ENCODE results near the gene FER.

The FER gene

GRCh38 chr5:108941746-108942145, 194.0 kb downstream of the FER start:
- TF ChIP-seq GABPA (IDR thresholded peaks at IDR 0.05; ENCODE audit: low read depth) (no peak), POLR2AphosphoS5 (IDR thresholded peaks at IDR 0.05; ENCODE audit: low read depth) (no peak), SPI1 (IDR thresholded peaks at IDR 0.05; ENCODE audit: borderline replicate concordance, low read depth) (no peak)
- TF ChIP-seq, protein P1, sequence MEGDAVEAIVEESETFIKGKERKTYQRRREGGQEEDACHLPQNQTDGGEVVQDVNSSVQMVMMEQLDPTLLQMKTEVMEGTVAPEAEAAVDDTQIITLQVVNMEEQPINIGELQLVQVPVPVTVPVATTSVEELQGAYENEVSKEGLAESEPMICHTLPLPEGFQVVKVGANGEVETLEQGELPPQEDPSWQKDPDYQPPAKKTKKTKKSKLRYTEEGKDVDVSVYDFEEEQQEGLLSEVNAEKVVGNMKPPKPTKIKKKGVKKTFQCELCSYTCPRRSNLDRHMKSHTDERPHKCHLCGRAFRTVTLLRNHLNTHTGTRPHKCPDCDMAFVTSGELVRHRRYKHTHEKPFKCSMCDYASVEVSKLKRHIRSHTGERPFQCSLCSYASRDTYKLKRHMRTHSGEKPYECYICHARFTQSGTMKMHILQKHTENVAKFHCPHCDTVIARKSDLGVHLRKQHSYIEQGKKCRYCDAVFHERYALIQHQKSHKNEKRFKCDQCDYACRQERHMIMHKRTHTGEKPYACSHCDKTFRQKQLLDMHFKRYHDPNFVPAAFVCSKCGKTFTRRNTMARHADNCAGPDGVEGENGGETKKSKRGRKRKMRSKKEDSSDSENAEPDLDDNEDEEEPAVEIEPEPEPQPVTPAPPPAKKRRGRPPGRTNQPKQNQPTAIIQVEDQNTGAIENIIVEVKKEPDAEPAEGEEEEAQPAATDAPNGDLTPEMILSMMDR (IDR thresholded peaks at IDR 0.05; ENCODE audit: insufficient read depth, low read length) = no peak
- TF ChIP-seq, protein P2, sequence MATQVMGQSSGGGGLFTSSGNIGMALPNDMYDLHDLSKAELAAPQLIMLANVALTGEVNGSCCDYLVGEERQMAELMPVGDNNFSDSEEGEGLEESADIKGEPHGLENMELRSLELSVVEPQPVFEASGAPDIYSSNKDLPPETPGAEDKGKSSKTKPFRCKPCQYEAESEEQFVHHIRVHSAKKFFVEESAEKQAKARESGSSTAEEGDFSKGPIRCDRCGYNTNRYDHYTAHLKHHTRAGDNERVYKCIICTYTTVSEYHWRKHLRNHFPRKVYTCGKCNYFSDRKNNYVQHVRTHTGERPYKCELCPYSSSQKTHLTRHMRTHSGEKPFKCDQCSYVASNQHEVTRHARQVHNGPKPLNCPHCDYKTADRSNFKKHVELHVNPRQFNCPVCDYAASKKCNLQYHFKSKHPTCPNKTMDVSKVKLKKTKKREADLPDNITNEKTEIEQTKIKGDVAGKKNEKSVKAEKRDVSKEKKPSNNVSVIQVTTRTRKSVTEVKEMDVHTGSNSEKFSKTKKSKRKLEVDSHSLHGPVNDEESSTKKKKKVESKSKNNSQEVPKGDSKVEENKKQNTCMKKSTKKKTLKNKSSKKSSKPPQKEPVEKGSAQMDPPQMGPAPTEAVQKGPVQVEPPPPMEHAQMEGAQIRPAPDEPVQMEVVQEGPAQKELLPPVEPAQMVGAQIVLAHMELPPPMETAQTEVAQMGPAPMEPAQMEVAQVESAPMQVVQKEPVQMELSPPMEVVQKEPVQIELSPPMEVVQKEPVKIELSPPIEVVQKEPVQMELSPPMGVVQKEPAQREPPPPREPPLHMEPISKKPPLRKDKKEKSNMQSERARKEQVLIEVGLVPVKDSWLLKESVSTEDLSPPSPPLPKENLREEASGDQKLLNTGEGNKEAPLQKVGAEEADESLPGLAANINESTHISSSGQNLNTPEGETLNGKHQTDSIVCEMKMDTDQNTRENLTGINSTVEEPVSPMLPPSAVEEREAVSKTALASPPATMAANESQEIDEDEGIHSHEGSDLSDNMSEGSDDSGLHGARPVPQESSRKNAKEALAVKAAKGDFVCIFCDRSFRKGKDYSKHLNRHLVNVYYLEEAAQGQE (IDR thresholded peaks at IDR 0.05; ENCODE audit: insufficient replicate concordance, low read depth) = no peak
- DNase-seq (ENCODE audit: low read depth in 1 of 2, low spot score in 1 of 2) = no peak
- Histone ChIP-seq H3K4me3 (replicated peaks; ENCODE audit: insufficient read depth, low read length) (no peak overlapping the region), H3K27ac (replicated peaks) (no peak overlapping the region), H3K27me3 (ENCODE audit: insufficient read depth, poor library complexity, severe bottlenecking) (no peaks in the 10 kb centered on the region)

DNA sequence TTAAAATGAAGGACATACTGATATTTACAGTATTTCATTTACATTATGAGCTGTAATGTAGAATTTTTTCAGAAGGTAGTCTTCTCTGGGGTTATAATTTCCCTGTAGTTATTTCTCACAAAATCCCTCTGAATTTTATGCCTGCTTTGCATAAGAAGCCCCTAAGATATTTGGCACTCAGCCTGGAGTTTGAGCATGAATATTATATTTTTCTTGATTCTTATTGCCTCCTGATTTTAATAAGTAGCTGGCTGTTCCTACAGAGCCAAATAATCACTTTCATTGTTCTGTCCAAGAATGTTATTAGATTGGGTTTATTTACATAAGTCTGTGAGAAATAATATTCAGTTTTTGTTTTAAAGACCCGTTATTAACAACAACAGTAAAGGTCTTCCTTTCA, 195.0 kb downstream of the FER start:
- no peak for DNase-seq (ENCODE audit: low read depth in 1 of 2, low spot score in 1 of 2)
- Histone ChIP-seq H3K4me3 (replicated peaks; ENCODE audit: insufficient read depth, low read length) (no peak overlapping the region), H3K27me3 (ENCODE audit: insufficient read depth, poor library complexity, severe bottlenecking) (no peaks in the 10 kb centered on the region), H3K27ac (replicated peaks) (no peak overlapping the region)
- no peak for TF ChIP-seq SPI1 (IDR thresholded peaks at IDR 0.05; ENCODE audit: borderline replicate concordance, low read depth)
- TF ChIP-seq, protein P2 (IDR thresholded peaks at IDR 0.05; ENCODE audit: insufficient replicate concordance, low read depth) = no peak
- TF ChIP-seq GABPA (IDR thresholded peaks at IDR 0.05; ENCODE audit: low read depth) = no peak
- TF ChIP-seq, protein P1 (IDR thresholded peaks at IDR 0.05; ENCODE audit: insufficient read depth, low read length) = no peak
- no peak for TF ChIP-seq POLR2AphosphoS5 (IDR thresholded peaks at IDR 0.05; ENCODE audit: low read depth)

GRCh38 chr5:108945094-108945493, 197.4 kb downstream of the FER start:
- TF ChIP-seq POLR2AphosphoS5 (IDR thresholded peaks at IDR 0.05; ENCODE audit: low read depth) (no peak), SPI1 (IDR thresholded peaks at IDR 0.05; ENCODE audit: borderline replicate concordance, low read depth) (no peak), GABPA (IDR thresholded peaks at IDR 0.05; ENCODE audit: low read depth) (no peak)
- TF ChIP-seq, protein P1 (IDR thresholded peaks at IDR 0.05; ENCODE audit: insufficient read depth, low read length) = no peak
- TF ChIP-seq, protein P2 (IDR thresholded peaks at IDR 0.05; ENCODE audit: insufficient replicate concordance, low read depth) = no peak
- Histone ChIP-seq H3K27me3 (ENCODE audit: insufficient read depth, poor library complexity, severe bottlenecking) (no peaks in the 10 kb centered on the region), H3K4me3 (replicated peaks; ENCODE audit: insufficient read depth, low read length) (no peak overlapping the region), H3K27ac (replicated peaks) (no peak overlapping the region)
- no peak for DNase-seq (ENCODE audit: low read depth in 1 of 2, low spot score in 1 of 2)

Measured in HL-60 (cell line).